Sigmoid colon (tissue), 7 donors: ENCODE measurements around the gene MCC. TPM values are rescaled to one million over a fixed set of nuclear protein-coding genes. Genes with fewer than 3 reads are reported as not detected.

Source experiments
- DNase-seq: peaks from one replicate; pipeline ENCODE4 v3.0.0-alpha.2; 2019
- H3K27ac ChIP-seq, 4 donors: fragments of 200-600 bp; sonication (generic); one replicate each; pipeline ENCODE4 v1.5.1; 2016 to 2019; ENCODE audit warnings: mild to moderate bottlenecking in 1 of 4
- H3K27me3 ChIP-seq, 3 donors: fragments of 200-600 bp; sonication (generic); one replicate each; pipeline ENCODE4 v1.5.1; 2019; ENCODE audit warnings: mild to moderate bottlenecking in 1 of 3
- H3K36me3 ChIP-seq, 4 donors: fragments of 200-600 bp; sonication (generic); one replicate each; pipeline ENCODE4 v1.5.1; 2016 to 2019
- H3K4me1 ChIP-seq, 4 donors: fragments of 200-600 bp; sonication (generic); one replicate each; pipeline ENCODE4 v1.5.1; 2017 to 2019
- H3K4me3 ChIP-seq, 4 donors: fragments of 200-600 bp; sonication (generic); one replicate each; pipeline ENCODE4 v1.5.1; 2017 to 2019; ENCODE audit warnings: mild to moderate bottlenecking in 2 of 4, moderate library complexity in 1 of 4
- H3K9me3 ChIP-seq, 4 donors: fragments of 200-600 bp in 3 of 4; sonication (generic) in 3 of 4; one replicate each; pipeline versions ENCODE4 v1.5.1 to v1.6.1; 2013 to 2019
- CTCF ChIP-seq, 4 experiments: fragments of 450-650 bp in 3 of 4; fragments of 200-600 bp in 1 of 4; IDR thresholded peaks; one replicate each; pipeline ENCODE4 v1.5.1; 2016 to 2019; ENCODE audit warnings: antibody characterized with exemption in 4 of 4, mild to moderate bottlenecking in 3 of 4, moderate library complexity in 2 of 4
- EP300 ChIP-seq, 4 donors: sonication (generic); formaldehyde crosslinking; IDR thresholded peaks; one replicate each; pipeline ENCODE4 v1.6.1; 2017; ENCODE audit warnings: antibody characterized with exemption in 4 of 4
- POLR2A ChIP-seq, 2 donors: fragments of 450-650 bp; IDR thresholded peaks; one replicate each; pipeline ENCODE4 v1.6.1; 2016; ENCODE audit warnings: antibody characterized with exemption in 2 of 2, mild to moderate bottlenecking in 2 of 2, moderate library complexity in 2 of 2
- POLR2AphosphoS5 ChIP-seq, 4 donors: sonication (generic); formaldehyde crosslinking; IDR thresholded peaks; one replicate each; pipeline ENCODE4 v1.6.1; 2017; ENCODE audit warnings: antibody characterized with exemption in 4 of 4
- WGBS, 2 donors: extraction: QIAGEN DNeasy Blood & Tissue Kit; methylation state at CpG; one replicate each; pipeline ENCODE4 v1.1.7; 2013; 5-methylcytosine and 5-hydroxymethylcytosine counted together
- intact Hi-C: fragments of 100-400 bp; cut with DNase I; formaldehyde crosslinking; loops from one replicate; pipeline ENCODE4 v1.15.1; 2023
- polyA plus RNA-seq, 3 donors: library from polyadenylated mRNA; stranded (reverse); fragments of 200-250 nt; gene quantifications; one replicate each; pipeline ENCODE4 v1.2.3, GENCODE V29; 2013
- total RNA-seq, 4 donors: library from RNA; depleted of rRNA; stranded (reverse); fragments of >200 nt; gene quantifications; one replicate each; pipeline ENCODE4 v1.1.0, GENCODE V29; 2016
- donor health status: healthy with polysubstance abuse.
- donor health status: Bipolar disorder and iron deficiency.
- donor health status: healthy.

The MCC gene
- total and polyA plus RNA-seq, 7 donors, result 0.69 to 14.0 (median 9.1) TPM

GRCh38 chr5:113446358-113446927 is 41.8 kb downstream of the MCC start:
- Histone ChIP-seq H3K27ac (no peak overlapping the region), H3K9me3 (no peaks in the 10 kb centered on the region), H3K4me3 (no peak overlapping the region), H3K27me3 (no peaks in the 10 kb centered on the region), H3K36me3 (no peaks in the 10 kb centered on the region), H3K4me1 (no peaks in the 10 kb centered on the region)
- no peak for DNase-seq
- no peak for TF ChIP-seq CTCF (IDR thresholded peaks at IDR 0.05)
- no peak for TF ChIP-seq EP300 (IDR thresholded peaks at IDR 0.05)
- no peak for TF ChIP-seq POLR2AphosphoS5 (IDR thresholded peaks at IDR 0.05)
- TF ChIP-seq POLR2A (IDR thresholded peaks at IDR 0.05), result no peak
- intact Hi-C loops, result no loop called here
- 71 to 89% methylated on average over 2 of the region's 2 CpGs for WGBS, 2 donors

DNA sequence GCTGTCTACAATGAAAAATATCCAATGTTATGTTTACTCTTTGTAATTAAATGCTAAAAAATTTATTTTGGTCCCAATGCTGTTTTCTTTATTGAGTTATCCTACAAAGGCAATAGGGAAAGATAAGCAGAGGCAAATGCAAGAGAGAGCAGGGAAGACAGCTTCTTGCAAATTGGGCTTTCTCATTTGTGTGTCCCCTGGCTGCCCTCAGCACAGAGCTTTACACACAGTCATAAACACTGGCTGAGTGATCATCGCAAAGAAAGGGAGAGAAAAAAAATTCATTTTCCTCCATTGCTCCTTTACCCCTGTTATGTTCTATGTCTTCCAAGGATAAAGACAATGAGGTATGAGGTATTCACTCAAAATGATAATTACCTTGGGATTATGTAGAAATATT is 51.1 kb downstream of the MCC start:
- intact Hi-C loops, result no loop called here
- no peaks in the 10 kb centered on the region for H3K9me3 ChIP-seq
- no peak for DNase-seq
- H3K36me3 ChIP-seq, result no peaks in the 10 kb centered on the region
- TF ChIP-seq CTCF (IDR thresholded peaks at IDR 0.05), result no peak
- no peak for TF ChIP-seq POLR2A (IDR thresholded peaks at IDR 0.05)
- no peak for TF ChIP-seq EP300 (IDR thresholded peaks at IDR 0.05)
- TF ChIP-seq POLR2AphosphoS5 (IDR thresholded peaks at IDR 0.05), result no peak
- H3K4me1 ChIP-seq, result no peaks in the 10 kb centered on the region
- H3K27ac ChIP-seq, result no peak overlapping the region
- WGBS, 2 donors, result 73 to 80% methylated on average over 1 of the region's 1 CpG
- H3K27me3 ChIP-seq, result no peaks in the 10 kb centered on the region
- H3K4me3 ChIP-seq, result no peak overlapping the region

GRCh38 chr5:113435575-113435974 is 52.7 kb downstream of the MCC start:
- intact Hi-C loops, result no loop called here
- no peaks in the 10 kb centered on the region for H3K9me3 ChIP-seq
- H3K4me3 ChIP-seq, result no peak overlapping the region
- DNase-seq, result no peak
- no peaks in the 10 kb centered on the region for H3K27me3 ChIP-seq
- no peaks in the 10 kb centered on the region for H3K4me1 ChIP-seq
- H3K36me3 ChIP-seq, result no peaks in the 10 kb centered on the region
- TF ChIP-seq POLR2AphosphoS5 (IDR thresholded peaks at IDR 0.05), result no peak
- no peak for TF ChIP-seq EP300 (IDR thresholded peaks at IDR 0.05)
- no peak for TF ChIP-seq POLR2A (IDR thresholded peaks at IDR 0.05)
- 83 to 93% methylated on average over 4 of the region's 4 CpGs for WGBS, 2 donors
- no peak overlapping the region for H3K27ac ChIP-seq

DNA sequence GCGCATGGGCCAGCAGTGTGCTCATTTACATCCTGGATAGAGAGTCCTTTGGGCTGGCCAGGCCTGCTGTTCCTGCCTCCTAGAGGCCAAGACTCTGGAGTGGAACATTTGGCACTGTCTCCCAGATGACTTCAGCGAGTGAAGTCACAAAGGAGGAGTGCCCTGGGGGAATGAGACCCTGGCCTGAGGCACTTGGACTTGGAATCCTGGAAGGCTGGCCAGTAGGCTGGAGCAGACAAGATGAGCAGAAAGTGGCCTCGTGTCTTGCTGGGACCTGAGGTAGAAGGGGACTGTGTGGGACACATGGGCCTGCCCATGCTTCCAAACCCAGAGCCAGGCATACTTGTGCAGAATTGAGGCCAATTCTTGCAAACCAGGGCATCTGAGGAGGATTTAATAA is 53.4 kb downstream of the MCC start, which contains the start of gene TSSK1B:
TSSK1B (minus strand) TSS at position 101 of the 400 bp plus-strand sequence. CDS start 150 bp downstream, outside the sequence.
- Histone ChIP-seq H3K4me3 (no peak within 1 kb of the TSS), H3K4me1 (no peaks in the 10 kb centered on the region), H3K27ac (no peak within 1 kb of the TSS), H3K27me3 (no peaks in the 10 kb centered on the region), H3K9me3 (no peaks in the 10 kb centered on the region), H3K36me3 (no peaks in the 10 kb centered on the region)
- intact Hi-C loops, result no loop called here
- 84 to 89% methylated on average over 3 of the region's 3 CpGs for WGBS, 2 donors
- DNase-seq, result no peak
- TF ChIP-seq POLR2A (IDR thresholded peaks at IDR 0.05) (no peak), EP300 (IDR thresholded peaks at IDR 0.05) (no peak), CTCF (IDR thresholded peaks at IDR 0.05) (no peak), POLR2AphosphoS5 (IDR thresholded peaks at IDR 0.05) (no peak)

GRCh38 chr5:113433862-113434612 is 54.2 kb downstream of the MCC start:
- Histone ChIP-seq H3K27ac (no peak overlapping the region), H3K4me3 (no peak overlapping the region), H3K4me1 (no peaks in the 10 kb centered on the region), H3K36me3 (no peaks in the 10 kb centered on the region), H3K9me3 (no peaks in the 10 kb centered on the region), H3K27me3 (no peaks in the 10 kb centered on the region)
- 96% methylated on average over 38 of the region's 38 CpGs for WGBS, 2 donors
- TF ChIP-seq POLR2A (IDR thresholded peaks at IDR 0.05) (no peak), POLR2AphosphoS5 (IDR thresholded peaks at IDR 0.05) (no peak), EP300 (IDR thresholded peaks at IDR 0.05) (no peak), CTCF (IDR thresholded peaks at IDR 0.05) (no peak)
- intact Hi-C loops, result no loop called here
- no peak for DNase-seq
